VCaP (cell line): Measurements from ENCODE around the gene DCTN3.
A peak's percentile ranks its signal among the peaks of the same experiment; 100 is the strongest.

Experiments used
- H3K27ac ChIP-seq: fragments of 450-650 bp; 2 replicates; pipeline ENCODE4 v1.5.1; 2017
- CTCF ChIP-seq: fragments of 450-650 bp; conservative IDR thresholded peaks from 2 replicates; pipeline ENCODE4 v1.5.1; 2017; ENCODE audit warnings: mild to moderate bottlenecking, moderate library complexity

Gene DCTN3

GRCh38 chr9:34634551-34635248, 14.4 kb upstream of the DCTN3 start:
- H3K27ac ChIP-seq = peak overlapping the region; percentile 1; the same call in 1 of the 2 replicates
- no peak for TF ChIP-seq CTCF

- H3K27ac ChIP-seq = peak overlapping the region; percentile 1; the same call in 1 of the 2 replicates
- peak; percentile 93 for TF ChIP-seq CTCF
These were observed 13.7 kb upstream of the DCTN3 start for GRCh38 chr9:34633851-34634550.

- no peak overlapping the region for H3K27ac ChIP-seq
- no peak for TF ChIP-seq CTCF
These were observed 12.9 kb upstream of the DCTN3 start for GRCh38 chr9:34633166-34633565.

GRCh38 chr9:34630402-34631154, 10.3 kb upstream of the DCTN3 start:
- H3K27ac ChIP-seq = no peak overlapping the region
- TF ChIP-seq CTCF = no peak

- TF ChIP-seq CTCF = no peak
- H3K27ac ChIP-seq = no peak overlapping the region
These were observed 9.2 kb upstream of the DCTN3 start for GRCh38 chr9:34629491-34629808.

GRCh38 chr9:34628656-34629490, 8.6 kb upstream of the DCTN3 start, which contains the start of gene ARID3C:
Gene ARID3C (minus strand): TSS chr9:34629066. CDS start chr9:34628014, 1,052 bp downstream.
- peak; percentile 26; the same call in 1 of the 2 replicates for TF ChIP-seq CTCF
- H3K27ac ChIP-seq = peak within 1 kb of the TSS; percentile 34; the same call in 1 of the 2 replicates
